Putamen (tissue), 1 donor: ENCODE results near the gene STAT5B.
A peak's percentile ranks its signal among the peaks of the same experiment; 100 is the strongest.
"Not testable (repeated sequence)": the region's sequence is repeated elsewhere in the genome, so short reads cannot be mapped to it uniquely, and the experiment has no call there.

ENCODE experiments used
- DNase-seq: peaks from one replicate; pipeline ENCODE4 v3.0.0-alpha.2; 2016; ENCODE audit warnings: low spot score

The STAT5B gene

DNA sequence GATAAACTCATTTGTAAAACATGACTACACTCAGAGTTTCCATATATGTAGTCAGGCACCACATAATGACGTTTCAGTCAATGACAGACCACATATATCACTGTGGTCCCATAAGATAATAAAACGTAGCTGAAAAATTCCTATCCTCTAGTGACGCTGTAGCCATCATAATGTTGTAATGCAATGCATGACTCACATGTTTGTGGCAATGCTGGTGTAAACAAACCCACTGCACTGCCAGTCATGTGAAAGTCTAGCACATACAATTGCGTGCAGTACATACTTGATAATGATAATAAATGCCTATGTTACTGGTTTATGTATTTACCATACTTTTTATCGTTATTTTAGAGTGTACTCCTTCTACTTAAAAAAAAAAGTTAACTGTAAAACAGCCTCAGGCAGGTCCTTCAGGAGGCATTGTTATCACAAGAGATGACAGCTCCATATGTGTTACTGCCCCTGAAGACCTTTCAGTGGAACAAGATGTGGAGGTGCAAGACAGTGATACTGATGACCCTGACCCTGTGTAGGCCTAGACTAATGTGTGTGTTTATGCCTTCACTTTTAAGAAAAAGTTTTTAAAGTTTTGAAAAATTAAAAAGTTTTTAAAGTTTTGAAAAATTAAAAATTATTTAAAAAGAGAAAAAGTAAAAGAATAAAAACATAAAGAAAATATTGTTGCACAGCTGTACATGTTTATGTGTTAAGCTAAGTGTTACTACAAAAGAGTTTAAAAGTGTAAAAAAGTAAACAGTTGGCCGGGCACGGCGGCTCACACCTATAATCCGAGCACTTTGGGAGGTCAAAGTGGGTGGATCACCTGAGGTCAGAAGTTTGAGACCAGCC lies 9.0 kb downstream of the STAT5B start:
- DNase-seq, result no peak

DNA sequence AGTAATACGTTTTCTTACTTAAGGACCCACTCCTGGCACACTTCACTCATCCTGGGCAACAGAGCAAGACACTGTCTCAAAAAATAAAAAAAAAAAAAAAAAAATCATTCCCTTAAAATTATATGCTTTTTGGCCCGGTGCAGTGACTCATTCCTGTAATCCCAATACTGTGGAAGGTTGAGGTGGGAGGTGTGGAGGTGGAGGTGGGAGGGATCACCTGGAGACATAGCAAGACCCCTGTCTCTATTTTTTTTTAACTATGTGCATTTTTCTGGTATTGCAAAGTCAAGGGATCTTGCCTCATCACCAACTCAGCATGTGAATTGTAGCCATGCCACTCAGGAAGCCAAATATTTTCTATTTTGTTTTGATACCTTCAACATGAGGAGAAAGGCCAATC lies 9.7 kb downstream of the STAT5B start:
- no peak for DNase-seq

DNA sequence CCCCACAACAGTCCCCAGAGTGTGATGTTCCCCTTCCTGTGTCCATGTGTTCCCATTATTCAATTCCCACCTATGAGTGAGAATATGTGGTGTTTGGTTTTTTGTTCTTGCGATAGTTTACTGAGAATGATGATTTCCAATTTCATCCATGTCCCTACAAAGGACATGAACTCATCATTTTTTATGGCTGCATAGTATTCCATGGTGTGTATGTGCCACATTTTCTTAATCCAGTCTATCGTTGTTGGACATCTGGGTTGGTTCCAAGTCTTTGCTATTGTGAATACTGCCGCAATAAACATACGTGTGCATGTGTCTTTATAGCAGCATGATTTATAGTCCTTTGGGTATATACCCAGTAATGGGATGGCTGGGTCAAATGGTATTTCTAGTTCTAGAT lies 11.8 kb downstream of the STAT5B start:
- DNase-seq, result not testable (repeated sequence)

DNA sequence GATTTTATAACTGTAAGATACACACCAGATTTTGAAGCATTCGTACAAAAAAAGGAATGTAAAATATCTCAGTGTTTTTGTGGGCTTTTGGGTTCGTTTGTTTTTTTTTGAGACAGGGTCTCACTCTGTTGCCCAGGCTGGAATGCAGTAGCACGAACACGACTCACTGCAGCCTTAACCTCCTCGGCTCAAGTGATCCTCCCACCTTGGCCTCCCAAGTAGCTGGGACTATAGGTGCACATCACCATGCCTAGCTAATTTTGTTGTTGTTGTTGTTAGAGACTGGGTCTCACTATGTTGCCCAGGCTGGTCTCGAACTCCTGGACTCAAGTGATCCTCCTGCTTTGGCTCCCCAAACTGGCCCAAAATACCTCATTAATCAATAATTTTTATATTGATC lies 15.9 kb downstream of the STAT5B start:
- no peak for DNase-seq

DNA sequence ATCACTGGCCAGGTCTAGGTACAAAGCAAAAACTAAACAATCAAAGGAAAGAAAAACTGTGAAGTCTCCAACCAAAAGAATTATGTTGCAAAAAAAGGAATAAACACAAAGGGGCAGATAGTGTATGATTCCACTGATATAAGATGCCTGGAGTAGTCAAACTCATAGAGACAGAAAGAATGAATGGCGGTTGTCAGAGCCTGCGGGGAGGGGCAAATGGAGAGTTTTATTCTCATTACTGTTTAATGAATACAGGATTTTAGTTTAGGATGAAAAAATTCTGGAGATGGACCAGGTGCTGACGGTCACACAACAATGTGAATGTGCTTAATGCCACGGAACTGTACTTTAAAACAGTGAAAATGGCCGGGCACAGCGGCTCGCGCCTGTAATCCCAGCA lies 20.7 kb downstream of the STAT5B start:
- DNase-seq, result no peak

DNA sequence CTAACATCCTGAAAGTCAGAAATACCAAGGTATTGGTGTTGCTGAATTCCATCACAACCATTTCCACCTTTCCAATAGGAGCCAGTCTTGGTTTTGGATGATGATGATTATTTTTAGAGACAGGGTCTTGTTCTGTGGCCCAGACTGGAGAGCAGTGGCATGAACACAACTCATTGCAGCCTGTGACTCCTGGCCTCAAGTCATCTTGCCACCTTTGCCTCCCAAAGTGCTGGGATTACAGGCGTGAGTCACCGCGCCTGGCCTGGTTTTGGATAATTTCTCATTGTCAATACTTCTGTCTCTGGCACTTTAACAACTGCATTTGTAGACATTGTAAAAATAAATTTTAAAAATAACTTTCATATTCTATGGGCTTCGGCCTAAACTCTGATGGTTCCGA lies 22.6 kb downstream of the STAT5B start:
- DNase-seq, result no peak

DNA sequence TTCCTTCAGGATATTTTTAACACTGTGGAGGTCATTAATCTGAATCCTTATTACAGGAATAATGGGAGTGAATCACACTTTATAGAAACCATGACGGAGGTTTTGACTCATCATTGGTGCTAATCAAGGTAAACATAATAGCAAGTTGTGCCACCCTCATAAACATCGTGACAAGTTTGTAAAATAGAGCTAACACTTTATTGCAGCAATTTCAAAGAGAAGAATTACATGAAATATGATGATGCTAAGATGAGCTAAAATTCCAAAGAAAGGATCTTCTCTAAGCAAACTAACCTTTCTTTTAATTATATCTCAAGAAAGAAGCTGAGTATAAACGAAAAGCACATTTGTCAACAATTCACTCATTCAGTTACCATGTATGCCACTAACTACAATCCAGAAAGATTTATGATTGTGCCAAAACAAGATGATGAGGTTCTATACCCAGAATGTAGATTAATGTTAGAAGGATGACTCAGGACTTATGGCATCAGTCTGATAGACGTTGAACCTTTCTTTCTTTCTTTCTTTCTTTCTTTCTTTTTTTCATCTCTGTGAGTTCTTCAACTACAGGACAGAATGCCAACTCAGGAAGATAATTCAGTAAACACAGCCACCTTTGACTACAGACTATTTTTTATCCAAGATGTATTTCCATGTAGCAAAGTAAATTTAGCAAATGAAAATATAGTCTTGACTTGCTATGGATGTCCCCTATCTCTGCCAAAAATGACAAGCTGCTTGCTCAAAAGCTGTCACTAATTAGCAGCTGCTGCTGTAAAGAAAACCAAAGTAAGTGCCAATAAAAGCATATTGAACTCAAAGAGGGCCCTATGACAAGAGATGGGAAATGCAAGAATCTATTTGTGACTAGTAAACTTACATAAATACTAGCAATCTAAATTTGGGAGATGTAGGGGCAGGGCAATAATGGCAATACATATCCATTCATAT lies 23.3 kb downstream of the STAT5B start:
- no peak for DNase-seq

DNA sequence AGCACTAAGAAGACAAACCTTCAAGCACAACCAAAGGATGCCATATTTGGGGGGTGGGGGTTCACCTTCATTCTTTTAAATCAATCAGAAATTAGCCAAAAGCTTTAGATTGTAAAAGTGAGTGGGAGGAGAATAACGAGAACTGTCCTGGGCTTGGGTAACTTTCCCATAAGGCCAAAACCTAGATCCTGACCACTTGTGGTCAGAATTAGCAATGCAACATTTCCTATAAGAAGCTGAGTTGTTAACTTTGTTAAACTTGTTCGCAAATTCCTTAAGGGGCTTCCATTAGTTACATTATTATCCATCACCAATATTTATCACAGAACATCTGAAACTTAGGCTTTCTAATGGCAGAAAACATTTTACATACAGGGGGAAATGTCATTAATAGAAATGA lies 25.1 kb downstream of the STAT5B start:
- no peak for DNase-seq

DNA sequence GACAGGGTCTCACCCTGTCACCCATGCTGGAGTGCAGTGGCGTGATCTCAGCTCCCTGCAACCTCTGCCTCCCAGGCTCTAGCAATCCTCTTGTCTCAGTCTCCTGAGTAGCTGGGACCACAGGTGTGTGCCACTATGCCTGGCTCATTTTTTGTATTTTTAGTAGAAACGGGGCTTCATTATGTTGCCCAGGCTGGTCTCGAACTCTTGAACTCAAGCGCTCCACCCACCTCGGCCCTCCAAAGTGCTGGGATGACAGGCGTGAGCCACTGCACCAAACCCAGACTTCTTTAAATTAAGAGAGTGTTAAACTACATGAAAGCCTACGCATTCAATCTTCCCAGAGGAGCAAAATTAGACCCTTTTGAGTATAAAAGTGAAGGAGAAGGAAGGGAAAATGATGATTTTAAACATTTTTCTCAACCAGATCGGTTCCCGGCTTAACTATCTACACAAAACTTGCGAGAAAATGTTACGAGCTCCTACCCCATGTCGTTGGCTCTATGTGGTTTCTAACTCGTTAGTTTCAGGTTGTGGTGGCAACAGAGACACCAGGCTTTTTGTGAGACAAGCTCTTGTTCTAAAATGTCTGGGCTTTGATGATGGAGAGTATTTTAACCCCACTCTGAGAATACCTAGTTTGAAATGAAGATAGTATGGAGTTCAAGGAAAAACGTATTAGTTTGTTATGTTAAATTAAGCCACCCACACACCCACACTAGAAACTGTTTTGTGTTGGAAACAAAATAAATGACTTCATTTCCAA lies 26.3 kb downstream of the STAT5B start:
- peak; percentile 16 for DNase-seq

DNA sequence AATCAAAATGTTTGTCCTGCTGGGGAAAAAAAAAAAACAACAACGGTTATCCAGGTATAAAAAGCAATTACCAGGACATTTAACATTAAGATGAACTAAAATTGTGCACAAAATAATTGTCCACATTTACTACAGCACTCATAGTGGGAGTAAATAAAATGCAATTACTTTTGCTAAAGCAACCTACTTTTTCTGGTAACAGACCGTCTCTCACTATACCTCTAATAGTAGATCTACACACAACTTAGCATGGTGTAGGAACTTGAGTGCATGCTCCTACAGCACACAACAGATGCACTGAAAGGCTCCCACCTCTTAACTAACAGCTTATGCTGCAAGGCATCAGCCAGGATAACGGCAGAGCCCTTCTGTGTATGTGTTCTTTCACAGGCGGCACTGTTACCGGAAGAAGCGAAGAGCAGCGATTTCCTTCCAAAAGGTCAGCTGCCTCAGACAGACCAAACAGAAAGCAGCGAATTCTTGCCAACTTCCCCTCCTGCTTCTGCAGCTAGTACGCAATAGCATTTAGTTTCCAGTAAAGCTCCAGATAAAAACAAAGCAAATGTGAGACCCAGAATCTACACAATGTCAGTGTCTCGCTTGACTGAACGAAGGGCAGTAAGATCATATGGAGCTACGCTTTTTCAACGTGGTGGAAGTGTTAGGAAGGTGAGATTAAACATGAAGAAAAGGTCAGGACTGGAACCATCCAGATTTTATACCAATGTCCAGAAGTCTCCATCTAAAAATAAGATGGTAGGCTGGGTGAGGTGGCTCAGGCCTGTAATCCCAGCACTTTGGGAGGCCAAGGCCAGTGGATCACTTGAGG lies 27.6 kb downstream of the STAT5B start:
- peak; percentile 91 for DNase-seq

DNA sequence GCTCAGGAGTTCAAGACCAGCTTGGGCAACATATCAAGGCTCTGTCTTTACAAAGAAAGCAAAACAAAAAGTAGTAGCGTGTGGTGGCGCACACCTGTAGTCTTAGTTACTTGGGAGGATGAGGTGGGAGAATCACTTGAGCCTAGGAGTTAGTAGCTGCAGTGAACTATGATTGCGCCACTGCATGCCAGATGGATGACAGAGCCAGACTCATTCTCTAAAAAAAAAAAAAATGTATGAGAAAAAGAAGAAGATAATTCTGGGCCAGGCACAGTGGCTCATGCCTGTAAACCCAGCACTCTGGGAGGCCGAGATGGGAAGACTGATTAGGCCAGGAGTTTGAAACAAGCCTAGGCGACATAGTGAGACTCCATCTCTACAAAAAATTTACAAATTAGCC lies 28.5 kb downstream of the STAT5B start:
- DNase-seq, result no peak

DNA sequence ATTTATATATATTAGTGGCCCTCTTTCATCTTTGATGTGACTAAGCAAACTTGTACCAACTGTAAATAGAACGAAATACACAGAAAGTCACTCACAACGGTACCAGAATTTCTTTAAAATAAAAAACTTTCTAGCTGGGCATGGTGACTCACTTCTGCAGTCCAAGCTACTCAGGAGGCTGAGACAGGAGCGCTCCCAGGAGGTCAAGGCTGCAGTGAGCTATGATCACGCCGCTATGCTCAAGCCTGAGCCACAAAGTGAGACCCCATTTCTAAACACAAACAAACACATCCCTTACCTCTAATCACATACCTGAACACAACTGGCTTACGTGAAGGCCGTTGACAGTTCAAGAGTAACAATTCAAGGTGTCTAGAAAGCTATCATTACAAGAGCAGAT lies 29.7 kb downstream of the STAT5B start:
- DNase-seq, result no peak

DNA sequence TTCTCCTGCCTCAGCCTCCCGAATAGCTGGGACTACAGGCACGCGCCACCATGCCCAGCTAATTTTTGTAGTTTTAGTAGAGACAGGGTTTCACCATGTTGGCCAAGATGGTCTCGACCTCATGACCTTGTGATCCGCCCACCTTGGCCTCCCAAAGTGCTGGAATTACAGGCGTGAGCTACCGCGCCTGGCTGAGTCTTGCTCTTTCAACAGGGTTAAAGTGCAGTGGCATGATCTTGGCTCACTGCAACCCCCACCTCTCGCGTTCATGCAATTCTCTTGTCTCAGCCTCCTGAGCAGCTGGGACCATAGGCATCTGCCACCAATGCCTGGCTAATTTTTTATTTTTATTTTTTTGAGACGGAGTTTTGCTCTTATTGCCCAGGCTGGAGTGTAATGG lies 31.0 kb downstream of the STAT5B start:
- DNase-seq, result not testable (repeated sequence)

DNA sequence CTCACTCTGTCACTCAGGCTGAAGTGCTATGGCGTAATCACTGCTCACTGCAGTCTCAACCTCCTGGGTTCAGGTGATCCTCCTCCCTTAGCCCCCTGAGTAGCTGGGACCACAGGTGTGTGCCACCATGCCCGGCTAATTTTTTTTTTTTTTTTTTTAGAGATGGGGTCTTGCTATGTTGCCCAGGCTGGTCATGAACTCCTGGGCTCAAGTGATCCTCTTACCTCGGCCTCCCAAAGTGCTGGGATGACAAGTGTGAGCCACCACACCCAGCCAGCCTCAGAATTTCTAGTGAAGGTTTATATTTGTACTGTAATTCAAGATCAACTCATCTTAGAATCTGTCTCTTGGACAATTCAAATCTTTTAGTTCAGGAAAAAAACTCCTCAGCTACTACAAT lies 32.1 kb downstream of the STAT5B start:
- not testable (repeated sequence) for DNase-seq

DNA sequence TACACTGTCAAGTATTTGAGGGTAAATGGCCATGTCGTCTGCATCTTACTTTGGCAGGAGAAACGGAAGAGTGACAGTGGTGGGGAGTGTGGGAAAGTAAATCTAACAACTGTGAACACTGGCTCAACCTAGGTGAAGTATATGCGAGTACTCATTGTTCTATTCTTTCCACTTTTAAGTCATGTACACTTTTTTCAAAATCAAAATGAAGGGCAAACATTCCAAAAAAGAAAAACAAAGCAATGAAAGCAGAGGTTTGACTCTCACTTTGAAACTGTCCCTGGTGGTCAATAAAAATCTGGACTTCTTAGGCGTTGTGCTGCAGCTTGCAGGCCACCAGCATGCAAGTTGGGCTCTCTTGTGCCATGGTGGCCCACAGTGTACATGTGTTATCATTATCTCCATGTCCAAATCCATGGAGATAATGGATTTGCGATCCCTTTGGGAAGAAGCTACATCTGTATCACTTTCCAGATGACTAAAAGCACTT lies 32.7 kb downstream of the STAT5B start:
- DNase-seq, result no peak

DNA sequence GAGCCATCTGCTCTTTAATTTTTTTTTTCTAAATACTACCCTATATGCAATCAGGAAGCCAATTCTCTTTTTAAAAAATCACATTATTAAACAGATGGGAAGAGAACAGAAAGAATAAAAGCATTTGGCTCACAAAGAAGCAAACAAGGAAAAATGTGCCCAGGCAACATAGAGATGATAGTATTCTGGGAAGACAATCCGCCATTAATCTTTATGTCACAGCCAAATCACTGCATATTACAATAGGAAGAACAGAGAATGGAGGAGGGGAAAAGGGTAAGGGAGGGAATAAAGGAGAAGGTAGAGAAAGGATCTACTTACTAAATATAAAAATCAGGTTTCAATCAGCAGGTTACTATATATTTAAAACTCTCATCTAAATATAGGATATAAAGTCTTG lies 34.3 kb downstream of the STAT5B start:
- DNase-seq, result no peak

DNA sequence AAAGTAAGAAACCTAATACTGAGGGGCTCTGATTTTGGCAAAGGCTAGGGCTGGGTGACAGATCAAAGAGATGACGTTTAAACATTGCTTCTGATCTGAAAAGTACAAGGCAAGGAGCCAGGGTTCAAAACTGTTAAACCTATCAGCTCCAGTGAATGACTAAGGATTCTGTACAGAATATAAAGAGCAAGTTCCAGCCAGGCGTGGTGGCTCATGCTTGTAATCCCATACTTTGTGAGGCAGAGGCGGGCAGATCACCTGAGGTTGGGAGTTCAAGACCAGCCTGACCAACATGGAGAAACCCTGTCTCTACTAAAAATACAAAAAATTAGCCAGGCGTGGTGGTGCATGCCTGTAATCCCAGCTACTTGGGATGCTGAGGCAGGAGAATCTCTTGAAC lies 35.3 kb downstream of the STAT5B start:
- DNase-seq, result not testable (repeated sequence)

DNA sequence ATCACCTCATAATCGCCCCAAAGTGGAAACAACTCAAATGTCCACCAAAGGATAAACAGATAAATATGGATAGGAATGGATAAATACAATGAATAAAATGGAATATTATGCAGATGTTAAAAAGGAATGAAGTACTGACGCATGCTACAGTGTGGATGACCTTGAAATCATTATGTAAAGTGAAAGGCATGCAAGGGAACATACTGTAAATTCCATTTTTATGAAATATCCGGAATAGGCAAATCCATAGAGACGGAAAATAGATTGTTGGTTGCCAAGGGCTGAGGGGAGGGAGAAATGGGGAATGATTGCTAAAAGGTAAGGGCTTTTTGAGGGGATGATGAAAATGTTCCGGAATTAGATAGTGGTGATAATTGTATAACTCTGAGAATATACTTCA lies 36.0 kb downstream of the STAT5B start:
- DNase-seq, result no peak

DNA sequence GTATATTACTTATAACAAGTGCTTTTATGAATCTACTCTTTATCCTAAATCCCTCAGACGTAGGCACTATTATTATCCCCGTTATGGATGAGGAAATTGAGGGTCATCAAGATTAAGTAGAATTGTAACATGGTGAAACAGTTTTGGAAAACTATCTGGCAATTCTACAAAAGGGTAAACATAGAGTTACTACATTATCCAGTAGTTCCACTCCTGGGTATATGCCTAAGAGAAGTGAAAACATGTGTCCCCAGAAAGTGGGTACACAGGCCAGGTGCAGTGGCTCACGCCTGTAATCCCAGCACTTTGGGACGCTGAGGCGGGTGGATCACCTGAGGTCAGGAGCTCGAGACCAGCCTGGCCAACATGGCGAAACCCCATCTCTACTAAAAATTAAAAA lies 36.6 kb downstream of the STAT5B start:
- not testable (repeated sequence) for DNase-seq

DNA sequence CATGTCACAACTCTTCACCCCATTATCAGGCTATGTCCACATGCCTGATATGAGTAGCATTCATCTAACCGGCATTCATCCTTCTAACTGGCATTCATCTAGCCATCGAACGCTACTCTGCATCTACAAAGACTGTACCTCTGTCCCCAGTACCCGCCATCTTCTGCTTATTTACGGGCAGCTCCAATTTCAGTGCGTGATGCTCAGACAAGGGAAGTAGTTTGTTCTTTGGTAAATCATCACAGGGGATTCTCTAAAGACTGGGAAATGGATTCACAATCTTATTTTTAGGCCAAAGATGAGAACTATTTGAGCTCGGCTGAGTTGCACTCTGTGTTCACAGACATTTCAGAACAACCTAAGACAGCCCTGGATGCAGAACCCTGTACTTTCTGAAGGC lies 39.4 kb downstream of the STAT5B start:
- no peak for DNase-seq

DNA sequence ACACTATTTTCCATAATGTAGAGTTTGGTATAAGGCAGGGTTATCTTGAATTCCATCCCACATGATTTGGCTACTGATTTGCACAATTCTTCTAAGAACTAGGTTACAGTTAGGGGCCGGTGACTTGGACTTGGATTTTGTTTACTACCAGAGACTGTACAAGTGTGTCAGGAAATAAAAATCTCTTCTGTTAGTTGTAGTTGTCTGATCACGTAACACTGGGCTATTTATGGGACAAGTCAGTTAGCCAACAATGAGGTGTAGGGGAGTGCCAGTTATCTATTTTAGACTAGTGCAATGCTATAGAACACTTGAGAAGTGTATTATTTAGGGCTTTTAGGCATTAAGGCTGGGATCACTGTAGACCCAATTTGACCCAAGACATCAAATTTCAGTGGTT lies 42.2 kb downstream of the STAT5B start:
- DNase-seq, result no peak
